GM12892 (cell line): ENCODE data around the gene SEMA6B.

ENCODE experiments used
- POLR2AphosphoS5 ChIP-seq: IDR thresholded peaks from 2 replicates; pipeline ENCODE4 v1.6.1; 2011; ENCODE audit warnings: low read depth, low read length, control low read depth
- TAF1 ChIP-seq: IDR thresholded peaks from 2 replicates; pipeline ENCODE4 v1.6.1; 2011; ENCODE audit warnings: low read depth, mild to moderate bottlenecking, control low read depth, low read length, borderline replicate concordance

- TF ChIP-seq TAF1 (no peak), POLR2AphosphoS5 (no peak)
These were observed 64.8 kb downstream of the SEMA6B start for GRCh38 chr19:4494691-4495064.
